K562 (cell line): Measurements from ENCODE around the gene DDX46. TPM values are rescaled to one million over a fixed set of nuclear protein-coding genes. Genes with fewer than 3 reads are reported as not detected.

Experiments used
- ARID4B ChIP-seq: sonication (generic); formaldehyde crosslinking; IDR thresholded peaks from 2 replicates; pipeline ENCODE4 v1.8.0; 2022; ENCODE audit warnings: mild to moderate bottlenecking, missing genetic modification reagents
- CBX8 ChIP-seq: fragments of 200-600 bp; sonication (generic); IDR thresholded peaks from 2 replicates; pipeline ENCODE4 v1.6.1; 2012; ENCODE audit warnings: borderline replicate concordance, mixed run types, low read depth, mild to moderate bottlenecking, moderate library complexity, mixed read lengths, low read length, control low read depth, inconsistent platforms; ENCODE audit not compliant: poor library complexity, severe bottlenecking; ENCODE audit errors: extremely low read depth
- FOXP1 ChIP-seq: sonication (generic); formaldehyde crosslinking; IDR thresholded peaks from 2 replicates; pipeline ENCODE4 v1.8.0; 2022; ENCODE audit warnings: mild to moderate bottlenecking, missing genetic modification reagents
- HLTF ChIP-seq: fragments of 450-650 bp; IDR thresholded peaks from 2 replicates; pipeline ENCODE4 v1.6.1; 2016
- HMG20B ChIP-seq: fragments of 250-450 bp; sonication (Bioruptor Pico); IDR thresholded peaks from 2 replicates; pipeline ENCODE4 v1.5.0; 2021; ENCODE audit warnings: mild to moderate bottlenecking
- MNT ChIP-seq, 2 experiments: fragments of 450-650 bp; conservative IDR thresholded peaks; 2 replicates each; pipeline ENCODE4 v1.6.1; 2017; ENCODE audit warnings: mild to moderate bottlenecking in 2 of 2, moderate library complexity in 2 of 2
- MTA3 ChIP-seq: fragments of 450-650 bp; formaldehyde crosslinking; IDR thresholded peaks from 2 replicates; pipeline ENCODE4 v1.6.1; 2017; ENCODE audit warnings: mild to moderate bottlenecking, borderline replicate concordance
- SIN3B ChIP-seq: fragments of 450-650 bp; IDR thresholded peaks from 2 replicates; pipeline ENCODE4 v1.6.1; 2017; ENCODE audit warnings: low read depth, mild to moderate bottlenecking, moderate library complexity
- SMC3 ChIP-seq: conservative IDR thresholded peaks from 2 replicates; pipeline ENCODE4 v1.6.1; 2011; ENCODE audit warnings: low read depth, low read length, improper control_type of control experiment; ENCODE audit not compliant: insufficient read depth
- TCF3 ChIP-seq: sonication (generic); formaldehyde crosslinking; IDR thresholded peaks from 2 replicates; pipeline ENCODE4 v1.4.0; 2020; ENCODE audit warnings: mild to moderate bottlenecking, missing genetic modification reagents
- THAP7 ChIP-seq: fragments of 250-450 bp; sonication (Bioruptor Pico); IDR thresholded peaks from 2 replicates; pipeline ENCODE4 v1.5.0; 2021
- THRB ChIP-seq: fragments of 450-650 bp; formaldehyde crosslinking; conservative IDR thresholded peaks from 2 replicates; pipeline ENCODE4 v1.4.0; 2022; ENCODE audit warnings: mild to moderate bottlenecking, missing genetic modification characterization
- TRIM24 ChIP-seq, 2 experiments: fragments of 450-650 bp; IDR thresholded peaks; 2 replicates each; pipeline ENCODE4 v1.6.1; 2016
- XRCC4 ChIP-seq: IDR thresholded peaks from one replicate; pipeline ENCODE4 v1.6.1; 2011; ENCODE audit not compliant: insufficient read depth, insufficient read length; ENCODE audit errors: extremely low read depth
- ZBTB9 ChIP-seq: fragments of 450-650 bp; formaldehyde crosslinking; IDR thresholded peaks from 2 replicates; pipeline ENCODE4 v1.4.0; 2020; ENCODE audit warnings: mild to moderate bottlenecking, moderate library complexity
- ZNF12 ChIP-seq: sonication (generic); formaldehyde crosslinking; IDR thresholded peaks from 2 replicates; pipeline ENCODE4 v1.4.0; 2020; ENCODE audit warnings: mild to moderate bottlenecking, missing genetic modification reagents
- ZNF347 ChIP-seq: fragments of 450-650 bp; formaldehyde crosslinking; IDR thresholded peaks from 2 replicates; pipeline ENCODE4 v1.4.0; 2020; ENCODE audit warnings: low read depth, mild to moderate bottlenecking, moderate library complexity
- polyA plus RNA-seq, 8 experiments: library from polyadenylated mRNA; depleted of rRNA in 4 of 8; stranded (reverse) in 5 of 8; unstranded in 3 of 8; fragments of >200 nt; fragmentation: Nextera tagmentation in 2 of 8; fragmentation: Illumina TruSeq in 1 of 8; extraction: Ambion mirVana in 2 of 8; extraction: Trizol in 1 of 8; gene quantifications; 2 replicates each; pipeline versions ENCODE4 v1.2.1 to v1.2.3, GENCODE V29; 2011 to 2014; ENCODE audit warnings: inconsistent platforms in 1 of 8, missing spikeins in 1 of 8
- total RNA-seq, 7 experiments: library from RNA; depleted of rRNA in 6 of 7; stranded (reverse); fragments of >200 nt in 6 of 7; fragmentation: Illumina TruSeq in 2 of 7; extraction: Trizol in 2 of 7; gene quantifications; 2 replicates each; pipeline versions ENCODE4 v1.2.1 to v1.2.3, GENCODE V29; 2011 to 2021; ENCODE audit warnings: low replicate concordance in 1 of 7

Gene DDX46
- total and polyA plus RNA-seq, 9 of the 15 experiments (the other 6 are each of a cell fraction or from before 2014, with no cell fraction given), result 26.2 to 99.0 (median 76.4) TPM

GRCh38 chr5:134738963-134739661 is 19.5 kb upstream of the DDX46 start (continued):
- TF ChIP-seq THAP7 (CRISPR knock-in tag) (no peak), ZBTB9 (CRISPR knock-in tag) (no peak), TRIM24 (IDR thresholded peaks at IDR 0.05) (no peak), ARID4B (CRISPR knock-in tag) (no peak), ZNF347 (no peak), SMC3 (0 out of 2 replicates have a peak, but pooled peaks have one; percentile 10), HMG20B (CRISPR knock-in tag) (no peak), TCF3 (CRISPR knock-in tag) (no peak), THRB (CRISPR knock-in tag) (no peak), FOXP1 (no peak), MTA3 (no peak), XRCC4 (no peak), HLTF (0 out of 2 replicates have a peak, but pooled peaks have one; percentile 12), ZNF12 (CRISPR knock-in tag) (peak; percentile 94), MNT (conservative IDR thresholded peaks at IDR 0.05) (peak in 1 of 2 experiments; percentile 39; a peak in 1 of 4 replicates), CBX8 (no peak), SIN3B (no peak)
